Mammary epithelial cell (primary cell): ENCODE results near the gene LGSN.
"Not testable (repeated sequence)": the region's sequence is repeated elsewhere in the genome, so short reads cannot be mapped to it uniquely, and the experiment has no call there.

Experiments
- EZH2 ChIP-seq: IDR thresholded peaks from 2 replicates; pipeline ENCODE4 v1.6.1; 2012; ENCODE audit warnings: low read length, inconsistent platforms, borderline replicate concordance
- TF ChIP-seq, protein P1 (sequence below), 2 donors: IDR thresholded peaks in 1 of 2; conservative IDR thresholded peaks in 1 of 2; 2 replicates each; pipeline ENCODE4 v1.5.1; 2011 to 2012; ENCODE audit warnings: inconsistent platforms in 2 of 2, low read length in 2 of 2, mild to moderate bottlenecking in 2 of 2, control low read depth in 1 of 2, low read depth in 1 of 2; ENCODE audit not compliant: insufficient read depth in 1 of 2; ENCODE audit errors: extremely low read depth in 1 of 2

DNA sequence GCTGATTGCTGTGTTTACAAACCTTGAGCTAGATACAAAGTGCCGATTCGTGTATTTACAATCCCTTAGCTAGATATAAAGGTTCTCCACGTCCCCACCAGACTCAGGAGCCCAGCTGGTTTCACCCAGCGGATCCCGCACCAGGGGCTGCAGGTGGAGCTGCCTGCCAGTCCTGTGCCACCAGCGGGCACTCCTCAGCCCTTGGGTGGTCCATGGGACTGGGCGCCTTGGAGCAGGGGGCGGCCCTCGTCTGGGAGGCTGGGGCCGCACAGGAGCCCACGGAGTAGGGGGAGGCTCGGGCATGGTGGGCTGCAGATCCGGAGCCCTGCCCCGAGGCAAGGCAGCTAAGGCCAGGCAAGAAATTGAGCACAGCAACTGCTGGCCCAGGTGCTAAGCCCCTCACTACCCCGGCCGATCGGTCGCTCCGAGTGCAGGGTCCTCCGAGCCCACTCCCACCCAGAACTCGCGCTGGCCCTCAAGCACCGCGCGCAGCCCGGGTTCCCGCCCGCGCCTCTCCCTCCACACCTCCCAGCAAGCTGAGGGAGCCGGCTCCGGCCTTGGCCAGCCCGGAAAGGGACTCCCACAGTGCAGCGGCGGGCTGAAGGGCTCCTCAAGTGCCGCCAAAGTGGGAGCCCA lies 44.9 kb downstream of the LGSN start:
- TF ChIP-seq, protein P1, sequence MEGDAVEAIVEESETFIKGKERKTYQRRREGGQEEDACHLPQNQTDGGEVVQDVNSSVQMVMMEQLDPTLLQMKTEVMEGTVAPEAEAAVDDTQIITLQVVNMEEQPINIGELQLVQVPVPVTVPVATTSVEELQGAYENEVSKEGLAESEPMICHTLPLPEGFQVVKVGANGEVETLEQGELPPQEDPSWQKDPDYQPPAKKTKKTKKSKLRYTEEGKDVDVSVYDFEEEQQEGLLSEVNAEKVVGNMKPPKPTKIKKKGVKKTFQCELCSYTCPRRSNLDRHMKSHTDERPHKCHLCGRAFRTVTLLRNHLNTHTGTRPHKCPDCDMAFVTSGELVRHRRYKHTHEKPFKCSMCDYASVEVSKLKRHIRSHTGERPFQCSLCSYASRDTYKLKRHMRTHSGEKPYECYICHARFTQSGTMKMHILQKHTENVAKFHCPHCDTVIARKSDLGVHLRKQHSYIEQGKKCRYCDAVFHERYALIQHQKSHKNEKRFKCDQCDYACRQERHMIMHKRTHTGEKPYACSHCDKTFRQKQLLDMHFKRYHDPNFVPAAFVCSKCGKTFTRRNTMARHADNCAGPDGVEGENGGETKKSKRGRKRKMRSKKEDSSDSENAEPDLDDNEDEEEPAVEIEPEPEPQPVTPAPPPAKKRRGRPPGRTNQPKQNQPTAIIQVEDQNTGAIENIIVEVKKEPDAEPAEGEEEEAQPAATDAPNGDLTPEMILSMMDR (conservative IDR thresholded peaks at IDR 0.05 in 1 of 2, IDR thresholded peaks at IDR 0.05 in 1 of 2; ENCODE audit: extremely low read depth in 1 of 2, insufficient read depth in 1 of 2, low read depth in 1 of 2, low read length in 2 of 2): not testable (repeated sequence)
- not testable (repeated sequence) for TF ChIP-seq EZH2
